Keratinocyte (primary cell): ENCODE data around the gene SIGLEC7. TPM values are rescaled to one million over a fixed set of nuclear protein-coding genes. Genes with fewer than 3 reads are reported as not detected.

Experiments used
- DNase-seq: peaks from one replicate; pipeline ENCODE4 v3.0.0-alpha.2; 2011; ENCODE audit warnings: low read depth, missing footprints, low spot score
- FAIRE-seq: peaks from 2 replicates; lab custom pipeline; 2011; peaks lifted over from hg19 to GRCh38; lab: Jason Lieb, UNC
- H2AFZ ChIP-seq: 2 replicates; pipeline ENCODE4 v1.6.0; 2012; ENCODE audit warnings: low read length, control low read depth, inconsistent platforms; ENCODE audit not compliant: control insufficient read depth
- H3K27ac ChIP-seq: 2 replicates; pipeline ENCODE4 v1.5.1; 2011; ENCODE audit warnings: low read length; ENCODE audit not compliant: control insufficient read depth, insufficient read depth
- H3K27me3 ChIP-seq: 3 replicates; pipeline ENCODE4 v1.6.0; 2011; ENCODE audit warnings: low read length; ENCODE audit not compliant: control insufficient read depth, insufficient read depth; ENCODE audit errors: extremely low read depth
- H3K36me3 ChIP-seq, 2 experiments: 2 replicates in 1 of 2; 3 replicates in 1 of 2; pipeline ENCODE4 v1.5.1; 2011; ENCODE audit warnings: low read length in 2 of 2, mild to moderate bottlenecking in 1 of 2; ENCODE audit not compliant: control insufficient read depth in 2 of 2, insufficient read depth in 2 of 2; ENCODE audit errors: extremely low read depth in 1 of 2
- H3K4me1 ChIP-seq: 3 replicates; pipeline ENCODE4 v1.5.1; 2011; ENCODE audit warnings: low read length; ENCODE audit not compliant: control insufficient read depth, insufficient read depth; ENCODE audit errors: extremely low read depth
- H3K4me2 ChIP-seq: 3 replicates; pipeline ENCODE4 v1.6.0; 2011; ENCODE audit warnings: low read depth, low read length; ENCODE audit not compliant: control insufficient read depth, insufficient read depth; ENCODE audit errors: extremely low read depth
- H3K4me3 ChIP-seq, 3 experiments: fragments of 200-600 bp in 1 of 3; sonication (generic) in 1 of 3; 2 replicates in 2 of 3; 3 replicates in 1 of 3; pipeline ENCODE4 v1.5.1; 2011 to 2016; ENCODE audit warnings: low read length in 3 of 3, mild to moderate bottlenecking in 3 of 3, control low read depth in 2 of 3, inconsistent platforms in 1 of 3, low read depth in 1 of 3, mixed read lengths in 1 of 3, mixed run types in 1 of 3, moderate library complexity in 1 of 3; ENCODE audit not compliant: control insufficient read depth in 2 of 3, insufficient read depth in 2 of 3; ENCODE audit errors: extremely low read depth in 1 of 3
- H3K79me2 ChIP-seq: 2 replicates; pipeline ENCODE4 v1.6.0; 2012; ENCODE audit warnings: low read length; ENCODE audit not compliant: control insufficient read depth, insufficient read depth
- H3K9ac ChIP-seq: 3 replicates; pipeline ENCODE4 v1.6.0; 2011; ENCODE audit warnings: low read length; ENCODE audit not compliant: control insufficient read depth, insufficient read depth; ENCODE audit errors: extremely low read depth
- H3K9me1 ChIP-seq: 3 replicates; pipeline ENCODE4 v1.6.0; 2011; ENCODE audit warnings: low read length; ENCODE audit not compliant: control insufficient read depth, insufficient read depth; ENCODE audit errors: extremely low read depth
- H3K9me3 ChIP-seq: 2 replicates; pipeline ENCODE4 v1.5.1; 2012; ENCODE audit warnings: low read depth, low read length; ENCODE audit not compliant: control insufficient read depth
- H4K20me1 ChIP-seq: 3 replicates; pipeline ENCODE4 v1.6.0; 2011; ENCODE audit warnings: low read length; ENCODE audit not compliant: control insufficient read depth, insufficient read depth; ENCODE audit errors: extremely low read depth
- CTCF ChIP-seq, 3 experiments: IDR thresholded peaks in 1 of 3; conservative IDR thresholded peaks in 1 of 3; optimal IDR thresholded peaks in 1 of 3; 2 replicates in 2 of 3; 3 replicates in 1 of 3; pipeline versions ENCODE3 to v1.5.1; 2011; ENCODE audit warnings: low read length in 3 of 3, mild to moderate bottlenecking in 3 of 3, moderate library complexity in 2 of 3, control low read depth in 1 of 3, inconsistent platforms in 1 of 3; ENCODE audit not compliant: insufficient read depth in 2 of 3; ENCODE audit errors: extremely low read depth in 1 of 3
- EZH2 ChIP-seq: IDR thresholded peaks from one replicate; pipeline ENCODE4 v1.6.1; 2012; ENCODE audit warnings: inconsistent platforms, mild to moderate bottlenecking, low read length, moderate library complexity
- dilution Hi-C: fragments of 300-500 bp; cut with MboI; formaldehyde crosslinking; loops from one replicate; pipeline ENCODE4 v1.7.0; 2020; ENCODE audit warnings: low sequenced_read_pairs; ENCODE audit not compliant: extremely low pct_ligation_motif_present
- polyA plus RNA-seq, 5 experiments: library from polyadenylated mRNA; depleted of rRNA in 3 of 5; stranded (reverse) in 3 of 5; stranded (forward) in 1 of 5; unstranded in 1 of 5; fragments of >200 nt; gene quantifications; 1 replicate in 1 of 5; 2 replicates in 3 of 5; 3 replicates in 1 of 5; pipeline versions ENCODE4 v1.2.1 to v1.2.3, GENCODE V29; 2011 to 2012; ENCODE audit warnings: missing spikeins in 2 of 5, low read depth in 1 of 5, low replicate concordance in 1 of 5

Gene SIGLEC7
- polyA plus RNA-seq, 1 donor (not counting 4 experiments of a cell fraction or from before 2014, with no cell fraction given), result not detected

- Histone ChIP-seq H3K9me1 (no peaks in the 10 kb centered on the region), H3K4me3 (no peak overlapping the region), H3K9me3 (no peaks in the 10 kb centered on the region), H3K79me2 (no peaks in the 10 kb centered on the region), H3K4me1 (no peaks in the 10 kb centered on the region), H3K36me3 (no peaks in the 10 kb centered on the region), H2AFZ (no peak overlapping the region), H3K27ac (no peak overlapping the region), H3K9ac (no peak overlapping the region), H4K20me1 (no peaks in the 10 kb centered on the region), H3K4me2 (no peak overlapping the region), H3K27me3 (peaks cover 5% of the 10 kb centered on the region)
- dilution Hi-C loops, result no loop called here
- no peak for FAIRE-seq
- TF ChIP-seq CTCF (optimal IDR thresholded peaks at IDR 0.05 in 1 of 3, IDR thresholded peaks at IDR 0.05 in 1 of 3, conservative IDR thresholded peaks at IDR 0.05 in 1 of 3; ENCODE audit: extremely low read depth in 1 of 3, insufficient read depth in 2 of 3, low read length in 3 of 3) (no peak), EZH2 (no peak)
- DNase-seq, result no peak
Observed at GRCh38 chr19:51119101-51119500, 23.0 kb upstream of the SIGLEC7 start.

- Histone ChIP-seq H3K9me3 (no peaks in the 10 kb centered on the region), H3K27ac (no peak overlapping the region), H2AFZ (no peak overlapping the region), H3K9ac (no peak overlapping the region), H3K4me3 (no peak overlapping the region), H3K79me2 (no peaks in the 10 kb centered on the region), H3K4me2 (no peak overlapping the region), H4K20me1 (no peaks in the 10 kb centered on the region), H3K27me3 (peaks cover 3% of the 10 kb centered on the region), H3K4me1 (no peaks in the 10 kb centered on the region), H3K9me1 (no peaks in the 10 kb centered on the region), H3K36me3 (no peaks in the 10 kb centered on the region)
- TF ChIP-seq EZH2, result no peak
- TF ChIP-seq CTCF (optimal IDR thresholded peaks at IDR 0.05 in 1 of 3, IDR thresholded peaks at IDR 0.05 in 1 of 3, conservative IDR thresholded peaks at IDR 0.05 in 1 of 3; ENCODE audit: extremely low read depth in 1 of 3, insufficient read depth in 2 of 3, low read length in 3 of 3), result no peak
- dilution Hi-C loops, result no loop called here
- no peak for DNase-seq
- FAIRE-seq, result no peak
Observed at GRCh38 chr19:51119611-51120010, 22.5 kb upstream of the SIGLEC7 start.
